B cell (primary cell): Measurements from ENCODE around the gene C13orf42. TPM values are rescaled to one million over a fixed set of nuclear protein-coding genes. Genes with fewer than 3 reads are reported as not detected.

Experiments
- ATAC-seq: fragments of 200-7000 bp; cut with Tn5 transposase; one replicate; pipeline ENCODE4 v1.10.0; 2021; ENCODE audit warnings: low read depth, mild to moderate bottlenecking, moderate number of reproducible peaks, moderate library complexity
- CTCF ChIA-PET: fragments of 350-600 bp; sonication (Branson Sonifier 250); formaldehyde crosslinking; loops from one replicate; lab custom pipeline; 2021; ENCODE audit warnings: antibody characterized with exemption, inconsistent platforms; lab: Charles Lee
- POLR2A ChIA-PET: fragments of 350-600 bp; sonication (Branson Sonifier 250); formaldehyde crosslinking; loops from one replicate; lab custom pipeline; 2021; ENCODE audit warnings: antibody characterized with exemption; lab: Charles Lee
- DNase-seq: peaks from one replicate; pipeline ENCODE4 v3.0.0; 2013
- H2AFZ ChIP-seq: 2 replicates; pipeline ENCODE4 v1.6.1; 2012; ENCODE audit warnings: mild to moderate bottlenecking, low read depth, low read length; ENCODE audit not compliant: insufficient read depth, poor library complexity, severe bottlenecking
- H3K27ac ChIP-seq, 2 donors: 1 replicate in 1 of 2; 2 replicates in 1 of 2; pipeline ENCODE4 v1.5.1; 2012 to 2013; ENCODE audit warnings: low read length in 2 of 2, mild to moderate bottlenecking in 2 of 2, moderate library complexity in 1 of 2
- H3K27me3 ChIP-seq, 4 experiments: fragments of 200-600 bp in 1 of 4; sonication (generic) in 1 of 4; replicated peaks in 1 of 4; 1 replicate in 2 of 4; 2 replicates in 2 of 4; pipeline versions ENCODE4 v1.6.1 to v1.7.0; 2013 to 2016; ENCODE audit warnings: low read length in 3 of 4, mild to moderate bottlenecking in 2 of 4, mixed read lengths in 1 of 4, moderate library complexity in 1 of 4; ENCODE audit not compliant: insufficient read depth in 4 of 4, control insufficient read depth in 3 of 4; ENCODE audit errors: control extremely low read depth in 1 of 4
- H3K36me3 ChIP-seq, 2 experiments: replicated peaks in 1 of 2; 1 replicate in 1 of 2; 2 replicates in 1 of 2; pipeline versions ENCODE4 v1.6.1 to v1.7.1; 2013; ENCODE audit warnings: low read length in 1 of 2; ENCODE audit not compliant: insufficient read depth in 2 of 2, control insufficient read depth in 1 of 2; ENCODE audit errors: control extremely low read depth in 1 of 2, extremely low read depth in 1 of 2
- H3K4me1 ChIP-seq, 2 donors: fragments of 200-600 bp in 1 of 2; sonication (generic) in 1 of 2; 1 replicate in 1 of 2; 2 replicates in 1 of 2; pipeline versions ENCODE4 v1.5.1 to v1.6.1; 2013 to 2017; ENCODE audit warnings: low read length in 2 of 2; ENCODE audit not compliant: control insufficient read depth in 2 of 2, insufficient read depth in 2 of 2
- H3K4me2 ChIP-seq: replicated peaks from 2 replicates; pipeline ENCODE3; 2012; ENCODE audit warnings: mild to moderate bottlenecking, low read depth, low read length; ENCODE audit not compliant: poor library complexity, severe bottlenecking
- H3K4me3 ChIP-seq, 5 experiments: fragments of 200-600 bp in 1 of 5; sonication (generic) in 1 of 5; 1 replicate in 3 of 5; 2 replicates in 2 of 5; pipeline versions ENCODE4 v1.5.1 to v1.7.0; 2011 to 2016; ENCODE audit warnings: low read length in 4 of 5, mild to moderate bottlenecking in 4 of 5, low read depth in 2 of 5, control low read depth in 1 of 5, moderate library complexity in 1 of 5; ENCODE audit not compliant: insufficient read depth in 1 of 5; ENCODE audit errors: control extremely low read depth in 1 of 5, extremely low read depth in 1 of 5
- H3K79me2 ChIP-seq: fragments of 200-600 bp; sonication (generic); one replicate; pipeline ENCODE4 v1.6.0; 2016; ENCODE audit warnings: low read length; ENCODE audit not compliant: control insufficient read depth, insufficient read depth
- H3K9ac ChIP-seq: fragments of 200-600 bp; sonication (generic); 2 replicates; pipeline ENCODE4 v1.6.1; 2017; ENCODE audit warnings: mild to moderate bottlenecking, low read length, moderate library complexity
- H3K9me3 ChIP-seq, 3 donors: one replicate each; pipeline versions ENCODE4 v1.6.1 to v1.7.1; 2013; ENCODE audit warnings: low read length in 2 of 3; ENCODE audit not compliant: control insufficient read depth in 2 of 3, insufficient read depth in 1 of 3; ENCODE audit errors: control extremely low read depth in 1 of 3
- H4K20me1 ChIP-seq: 2 replicates; pipeline ENCODE4 v1.6.0; 2012; ENCODE audit warnings: mild to moderate bottlenecking, low read length; ENCODE audit not compliant: insufficient read depth, control insufficient read depth, poor library complexity, severe bottlenecking
- H3K27ac Mint-ChIP-seq: one replicate; pipeline ENCODE4 v1.8.0; 2021; ENCODE audit warnings: mixed read lengths
- H3K27me3 Mint-ChIP-seq: one replicate; pipeline ENCODE4 v1.8.0; 2021; ENCODE audit warnings: mixed read lengths
- H3K4me1 Mint-ChIP-seq: one replicate; pipeline ENCODE4 v1.8.0; 2021; ENCODE audit warnings: mixed read lengths
- H3K4me3 Mint-ChIP-seq: one replicate; pipeline ENCODE4 v1.8.0; 2021; ENCODE audit warnings: mixed read lengths
- H3K9me3 Mint-ChIP-seq: one replicate; pipeline ENCODE4 v1.8.0; 2022; ENCODE audit warnings: mixed read lengths; ENCODE audit not compliant: insufficient read depth
- CTCF ChIP-seq: fragments of 200-600 bp; IDR thresholded peaks from one replicate; pipeline ENCODE4 v1.8.0; 2022; ENCODE audit warnings: antibody characterized with exemption, mild to moderate bottlenecking
- EZH2 ChIP-seq: IDR thresholded peaks from 2 replicates; pipeline ENCODE4 v1.6.1; 2012; ENCODE audit warnings: borderline replicate concordance, low read depth, mild to moderate bottlenecking, moderate library complexity, low read length; ENCODE audit not compliant: insufficient read depth, poor library complexity, severe bottlenecking
- WGBS: methylation state at CpG from one replicate; pipeline ENCODE4 v1.1.5; 2013; ENCODE audit warnings: missing lambda C conversion rate; ENCODE audit not compliant: insufficient coverage; 5-methylcytosine and 5-hydroxymethylcytosine counted together
- intact Hi-C: fragments of 100-400 bp; cut with micrococcal nuclease; formaldehyde crosslinking; loops from one replicate; pipeline ENCODE4 v1.10.0; 2022
- polyA plus RNA-seq: library from polyadenylated mRNA; depleted of rRNA; stranded (reverse); fragments of >200 nt; gene quantifications from 2 replicates; pipeline ENCODE4 v1.2.3, GENCODE V29; 2012
- total RNA-seq, 2 donors: library from RNA; stranded (reverse); fragments of 120-200 nt in 1 of 2; gene quantifications; 1 replicate in 1 of 2; 2 replicates in 1 of 2; pipeline versions ENCODE4 v1.2.3 to v1.2.4, GENCODE V29; 2013 to 2022

Gene C13orf42
- total and polyA plus RNA-seq, 2 donors (not counting 1 experiment from before 2014, with no cell fraction given) = not detected

- H3K79me2 ChIP-seq = no peaks in the 10 kb centered on the region
- no peak overlapping the region for H2AFZ ChIP-seq
- no peak for TF ChIP-seq CTCF
- TF ChIP-seq EZH2 = no peak
Measured at GRCh38 chr13:51052581-51052980, 58.5 kb downstream of the C13orf42 start.

GRCh38 chr13:51050021-51050830 lies 60.8 kb downstream of the C13orf42 start:
- 72% methylated on average over 7 of the region's 14 CpGs for WGBS
- Histone ChIP-seq H4K20me1 (no peaks in the 10 kb centered on the region), H3K4me1 (no peaks in the 10 kb centered on the region), H2AFZ (no peak overlapping the region), H3K36me3 (no peaks in the 10 kb centered on the region), H3K9ac (no peak overlapping the region), H3K79me2 (no peaks in the 10 kb centered on the region), H3K27ac (no peak overlapping the region), H3K9me3 (no peaks in the 10 kb centered on the region), H3K4me2 (no peak overlapping the region), H3K27me3 (no peaks in the 10 kb centered on the region), H3K4me3 (no peak overlapping the region)
- ATAC-seq = no peak
- CTCF ChIA-PET = no interaction called here
- Mint-ChIP-seq H3K4me3 (no peak overlapping the region), H3K4me1 (no peaks in the 10 kb centered on the region), H3K27ac (no peak overlapping the region), H3K27me3 (peaks cover 12% of the 10 kb centered on the region), H3K9me3 (no peaks in the 10 kb centered on the region)
- no peak for DNase-seq
- POLR2A ChIA-PET = no interaction called here
- TF ChIP-seq EZH2 = no peak
- no peak for TF ChIP-seq CTCF
- intact Hi-C loops = no loop called here

More at GRCh38 chr13:51052581-51052980, 58.5 kb downstream of the C13orf42 start:
- ATAC-seq = no peak
- Histone ChIP-seq H4K20me1 (no peaks in the 10 kb centered on the region), H3K36me3 (no peaks in the 10 kb centered on the region), H3K27ac (no peak overlapping the region), H3K9me3 (no peaks in the 10 kb centered on the region), H3K4me2 (no peak overlapping the region), H3K9ac (no peak overlapping the region), H3K4me3 (no peak overlapping the region), H3K27me3 (no peaks in the 10 kb centered on the region), H3K4me1 (no peaks in the 10 kb centered on the region)
- no peaks in the 10 kb centered on the region for H3K4me1 Mint-ChIP-seq
- peaks cover 12% of the 10 kb centered on the region for H3K27me3 Mint-ChIP-seq
- no CpG with 5 or more reads among the region's 3 CpGs for WGBS
- POLR2A ChIA-PET = no interaction called here
- H3K27ac Mint-ChIP-seq = no peak overlapping the region
- no peaks in the 10 kb centered on the region for H3K9me3 Mint-ChIP-seq
- H3K4me3 Mint-ChIP-seq = no peak overlapping the region
- CTCF ChIA-PET = no interaction called here
- intact Hi-C loops = no loop called here
- DNase-seq = no peak
